Activated CD4-positive, alpha-beta T cell treated with anti-CD3 and anti-CD28 coated beads for 36 hours (primary cell): ENCODE results near the gene SETD3. TPM values are rescaled to one million over a fixed set of nuclear protein-coding genes. Genes with fewer than 3 reads are reported as not detected.

Experiments used
- ATAC-seq: fragments of 200-7000 bp; cut with Tn5 transposase; one replicate; pipeline ENCODE4 v1.10.0; 2021; ENCODE audit warnings: mild to moderate bottlenecking, moderate library complexity
- CTCF ChIA-PET: fragments of 350-600 bp; sonication (Branson Sonifier 250); formaldehyde crosslinking; loops from one replicate; lab custom pipeline; 2021; ENCODE audit warnings: antibody characterized with exemption; lab: Charles Lee
- POLR2A ChIA-PET: fragments of 350-600 bp; sonication (Branson Sonifier 250); formaldehyde crosslinking; loops from one replicate; lab custom pipeline; 2021; ENCODE audit warnings: antibody characterized with exemption, inconsistent platforms; lab: Charles Lee
- DNase-seq: peaks from one replicate; pipeline ENCODE4 v3.0.0-alpha.2; 2020
- H3K27ac Mint-ChIP-seq: one replicate; pipeline ENCODE4 v1.8.0; 2021; ENCODE audit warnings: mixed read lengths
- H3K27me3 Mint-ChIP-seq: one replicate; pipeline ENCODE4 v1.8.0; 2021; ENCODE audit warnings: mixed read lengths
- H3K36me3 Mint-ChIP-seq: one replicate; pipeline ENCODE4 v1.8.0; 2021; ENCODE audit warnings: low read depth, mixed read lengths
- H3K4me1 Mint-ChIP-seq: one replicate; pipeline ENCODE4 v1.8.0; 2021; ENCODE audit warnings: mixed read lengths
- H3K4me3 Mint-ChIP-seq: one replicate; pipeline ENCODE4 v1.8.0; 2021; ENCODE audit warnings: mild to moderate bottlenecking, moderate library complexity, mixed read lengths
- H3K9me3 Mint-ChIP-seq: one replicate; pipeline ENCODE4 v1.8.0; 2021; ENCODE audit warnings: low read depth, mixed read lengths
- intact Hi-C, 2 experiments: fragments of 100-400 bp; cut with DNase I in 1 of 2; cut with micrococcal nuclease in 1 of 2; formaldehyde crosslinking; loops; one replicate each; pipeline versions ENCODE4 v1.14.2 to v1.15.1; 2022 to 2024; cut with DNase I, micrococcal nuclease
- total RNA-seq, 2 experiments: library from RNA; stranded (reverse); gene quantifications; one replicate each; pipeline ENCODE4 v1.2.3, GENCODE V29; 2021

SETD3 gene
- total RNA-seq, result 10 to 100 TPM; 51.5 to 62.3 TPM

DNA sequence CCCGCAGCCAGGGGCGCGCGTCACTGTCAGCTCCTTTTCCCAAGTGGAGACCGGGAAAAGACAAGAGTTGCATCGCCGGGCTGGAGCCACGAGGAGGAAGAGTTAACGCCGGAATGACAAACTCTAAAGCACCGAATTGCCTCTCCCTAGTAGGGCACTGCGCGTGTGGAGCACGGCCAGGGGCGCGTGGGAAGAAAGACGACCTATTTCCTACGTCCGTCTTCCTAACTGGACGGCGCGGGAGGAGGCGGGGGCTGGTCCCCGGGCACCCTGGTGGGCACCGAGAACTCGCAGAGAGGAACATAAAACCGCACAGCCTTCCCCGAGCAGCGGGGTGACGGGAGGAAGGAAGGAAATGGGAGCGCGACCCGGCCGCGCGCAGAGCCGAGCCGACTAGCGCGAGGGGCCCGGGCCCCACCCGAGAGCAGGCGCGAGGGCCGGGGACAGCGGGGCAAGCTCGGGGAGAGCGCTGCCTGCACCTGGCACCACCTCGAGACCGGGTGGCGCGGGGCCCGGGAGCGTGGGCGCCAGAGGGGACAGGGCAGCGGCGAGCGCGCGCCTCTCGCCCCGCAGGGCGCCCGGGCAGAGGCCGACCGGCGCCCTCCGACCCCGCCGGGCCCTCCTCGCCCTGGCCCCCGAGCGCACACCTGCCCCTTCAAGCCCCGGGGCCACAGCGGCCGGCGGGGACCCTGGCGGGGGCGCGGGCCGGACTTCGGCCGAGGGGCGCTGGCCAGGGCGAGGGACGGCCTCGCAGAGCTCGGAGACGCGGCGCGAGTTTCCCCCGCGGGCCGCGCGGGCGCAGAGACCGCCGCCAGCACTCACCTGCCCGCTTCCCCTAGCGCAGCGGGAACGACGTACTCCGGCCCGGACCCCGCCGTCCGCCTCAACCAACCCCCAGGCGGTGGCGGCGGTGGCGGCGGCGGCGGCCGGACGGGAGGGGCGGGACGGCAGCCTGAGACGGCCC lies at the start of gene SETD3:
SETD3 (minus strand) TSS at position 954 of the 964 bp plus-strand sequence. CDS start 15,054 bp downstream, outside the sequence.
- Mint-ChIP-seq H3K4me1 (peaks cover 58% of the 10 kb centered on the region), H3K27me3 (no peaks in the 10 kb centered on the region), H3K36me3 (peaks cover 5% of the 10 kb centered on the region), H3K27ac (peak within 1 kb of the TSS; percentile 96), H3K4me3 (peak within 1 kb of the TSS; percentile 97), H3K9me3 (no peaks in the 10 kb centered on the region)
- CTCF ChIA-PET, result interaction anchor here (0.6 to 0.9 kb wide), 4 partner anchors 11 to 210 kb away, joined by 3 read pairs; no protein-coding TSS in a partner anchor
- DNase-seq (peak; percentile 59), ATAC-seq (no peak)
- intact Hi-C loops, result loop anchor here (2.0 to 10.0 kb wide), 7 partner anchors 283 to 895 kb away; partner anchors contain the start of genes EML1 (in 1 of the 2), EVL (in 1 of the 2) and WDR25 (in 1 of the 2)
- POLR2A ChIA-PET, result interaction anchor here (0.6 to 1.0 kb wide), 12 partner anchors 10 to 276 kb away, joined by 3 to 11 read pairs (median 3); partner anchors contain the start of gene CYP46A1

DNA sequence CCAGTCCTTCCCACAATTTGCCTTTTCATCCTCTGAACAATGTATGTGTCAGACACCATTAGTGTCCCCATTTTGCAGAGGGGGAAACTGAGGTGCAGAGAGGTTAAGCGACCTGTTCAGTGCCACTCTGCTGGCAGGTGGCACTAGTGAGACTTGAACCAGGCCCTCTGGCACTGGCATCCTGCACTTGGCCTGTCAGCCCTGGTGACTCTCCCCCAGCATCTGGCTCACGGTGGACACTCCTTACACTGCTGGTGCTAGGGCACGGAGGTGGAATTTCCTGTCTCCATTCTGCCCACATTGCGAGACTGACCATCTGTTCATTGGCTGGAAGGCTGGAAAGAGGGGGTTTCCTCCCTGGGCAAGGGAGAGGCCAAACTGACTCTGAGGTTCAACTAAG lies 49.2 kb upstream of the SETD3 start:
- CTCF ChIA-PET, result no interaction called here

DNA sequence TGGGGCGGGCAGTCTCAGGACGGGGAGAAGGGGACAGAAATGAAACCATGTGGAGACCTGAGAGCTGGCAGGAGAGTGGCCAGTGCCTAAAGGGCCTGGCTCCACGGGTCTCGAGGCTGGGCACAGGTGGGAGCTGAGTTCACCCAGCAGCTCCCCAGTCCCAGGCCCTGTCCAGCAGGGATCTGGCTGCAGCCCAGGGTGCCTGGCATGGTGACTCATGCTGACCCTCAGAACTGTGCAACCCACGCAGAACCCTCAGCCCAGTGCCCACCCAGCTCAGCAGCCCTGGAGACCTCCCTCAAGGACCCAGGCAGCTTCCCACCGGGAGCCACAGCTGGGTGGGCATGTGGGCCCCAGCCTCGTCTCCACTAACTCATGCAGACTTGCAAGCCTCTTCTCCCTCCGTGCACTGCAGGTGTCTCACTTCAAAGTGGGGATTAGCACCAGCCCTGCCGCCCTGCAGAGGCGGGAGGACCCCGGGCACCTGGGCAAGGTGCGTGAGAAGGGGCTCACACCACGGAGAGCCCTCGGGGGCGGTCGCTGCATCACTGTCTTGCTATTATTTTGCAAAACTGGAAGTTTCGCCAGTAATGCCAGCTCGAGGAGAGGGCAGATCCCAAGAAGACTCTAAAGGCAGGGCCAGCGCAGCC lies 46.9 kb upstream of the SETD3 start:
- POLR2A ChIA-PET, result interaction anchor here (0.7 kb wide), 1 partner anchor 1285 kb away, joined by 3 read pairs; no protein-coding TSS in a partner anchor
- peaks cover 10% of the 10 kb centered on the region for H3K4me1 Mint-ChIP-seq
- no peaks in the 10 kb centered on the region for H3K27me3 Mint-ChIP-seq
- ATAC-seq (no peak), DNase-seq (no peak)
- no peak overlapping the region for H3K27ac Mint-ChIP-seq
- intact Hi-C loops, result no loop called here
- H3K9me3 Mint-ChIP-seq, result no peaks in the 10 kb centered on the region
- H3K36me3 Mint-ChIP-seq, result no peaks in the 10 kb centered on the region
- CTCF ChIA-PET, result no interaction called here
- H3K4me3 Mint-ChIP-seq, result no peak overlapping the region

More for the DNA sequence above, 49.2 kb upstream of the SETD3 start:
- Mint-ChIP-seq H3K27ac (no peak overlapping the region), H3K36me3 (no peaks in the 10 kb centered on the region), H3K4me1 (peaks cover 6% of the 10 kb centered on the region), H3K4me3 (no peak overlapping the region), H3K27me3 (no peaks in the 10 kb centered on the region), H3K9me3 (no peaks in the 10 kb centered on the region)
- intact Hi-C loops, result no loop called here
- DNase-seq (no peak), ATAC-seq (no peak)
- POLR2A ChIA-PET, result no interaction called here

DNA sequence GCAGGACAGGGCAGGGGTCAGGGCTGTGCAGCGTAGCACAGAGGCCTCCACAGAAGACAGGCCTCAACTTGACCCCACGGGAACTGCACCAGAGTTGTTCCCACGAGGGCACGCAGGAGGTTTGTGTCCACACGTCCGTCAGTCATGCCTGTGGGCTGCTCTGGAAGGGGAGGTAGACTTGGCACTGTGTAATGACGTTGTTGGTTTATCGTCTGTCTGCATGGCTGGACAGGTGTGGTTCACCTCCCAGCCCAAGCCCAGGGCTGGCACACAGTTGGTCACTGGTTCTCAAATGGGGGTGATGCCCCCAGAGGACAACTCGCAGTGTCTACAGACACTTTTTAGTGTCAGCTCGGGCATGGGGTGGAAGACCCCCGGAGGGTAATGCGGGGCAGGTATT lies 46.4 kb upstream of the SETD3 start:
- Mint-ChIP-seq H3K27me3 (no peaks in the 10 kb centered on the region), H3K4me1 (peaks cover 10% of the 10 kb centered on the region), H3K27ac (no peak overlapping the region), H3K36me3 (no peaks in the 10 kb centered on the region), H3K9me3 (no peaks in the 10 kb centered on the region), H3K4me3 (no peak overlapping the region)
- POLR2A ChIA-PET, result no interaction called here
- intact Hi-C loops, result no loop called here
- DNase-seq (no peak), ATAC-seq (no peak)
- CTCF ChIA-PET, result no interaction called here

DNA sequence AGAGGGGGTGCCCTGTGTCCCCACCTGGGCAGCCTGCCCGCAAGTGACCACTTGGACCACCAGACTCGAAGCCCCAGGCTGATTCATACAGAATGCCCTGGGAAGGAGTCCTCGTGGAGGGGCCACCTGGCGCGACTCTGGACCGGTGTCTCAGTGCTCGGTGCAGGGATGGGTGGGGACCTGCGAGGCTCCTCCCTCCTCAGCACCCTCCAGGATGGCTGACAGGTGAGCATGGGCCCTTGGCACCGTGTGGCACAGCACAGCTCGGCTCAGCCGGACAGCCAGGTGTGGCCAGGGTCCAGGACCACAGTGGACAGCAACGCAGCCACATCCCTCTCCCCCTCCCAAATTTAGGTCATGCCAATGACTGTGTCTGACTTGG lies 45.0 kb upstream of the SETD3 start:
- no peak overlapping the region for H3K27ac Mint-ChIP-seq
- no peak overlapping the region for H3K4me3 Mint-ChIP-seq
- peaks cover 10% of the 10 kb centered on the region for H3K4me1 Mint-ChIP-seq
- H3K9me3 Mint-ChIP-seq, result no peaks in the 10 kb centered on the region
- no peaks in the 10 kb centered on the region for H3K27me3 Mint-ChIP-seq
- ATAC-seq (peak; percentile 54), DNase-seq (no peak)
- intact Hi-C loops, result no loop called here
- POLR2A ChIA-PET, result no interaction called here
- H3K36me3 Mint-ChIP-seq, result no peaks in the 10 kb centered on the region
- CTCF ChIA-PET, result interaction anchor here (0.6 to 0.7 kb wide), 2 partner anchors 391 to 553 kb away, joined by 3 read pairs; no protein-coding TSS in a partner anchor

DNA sequence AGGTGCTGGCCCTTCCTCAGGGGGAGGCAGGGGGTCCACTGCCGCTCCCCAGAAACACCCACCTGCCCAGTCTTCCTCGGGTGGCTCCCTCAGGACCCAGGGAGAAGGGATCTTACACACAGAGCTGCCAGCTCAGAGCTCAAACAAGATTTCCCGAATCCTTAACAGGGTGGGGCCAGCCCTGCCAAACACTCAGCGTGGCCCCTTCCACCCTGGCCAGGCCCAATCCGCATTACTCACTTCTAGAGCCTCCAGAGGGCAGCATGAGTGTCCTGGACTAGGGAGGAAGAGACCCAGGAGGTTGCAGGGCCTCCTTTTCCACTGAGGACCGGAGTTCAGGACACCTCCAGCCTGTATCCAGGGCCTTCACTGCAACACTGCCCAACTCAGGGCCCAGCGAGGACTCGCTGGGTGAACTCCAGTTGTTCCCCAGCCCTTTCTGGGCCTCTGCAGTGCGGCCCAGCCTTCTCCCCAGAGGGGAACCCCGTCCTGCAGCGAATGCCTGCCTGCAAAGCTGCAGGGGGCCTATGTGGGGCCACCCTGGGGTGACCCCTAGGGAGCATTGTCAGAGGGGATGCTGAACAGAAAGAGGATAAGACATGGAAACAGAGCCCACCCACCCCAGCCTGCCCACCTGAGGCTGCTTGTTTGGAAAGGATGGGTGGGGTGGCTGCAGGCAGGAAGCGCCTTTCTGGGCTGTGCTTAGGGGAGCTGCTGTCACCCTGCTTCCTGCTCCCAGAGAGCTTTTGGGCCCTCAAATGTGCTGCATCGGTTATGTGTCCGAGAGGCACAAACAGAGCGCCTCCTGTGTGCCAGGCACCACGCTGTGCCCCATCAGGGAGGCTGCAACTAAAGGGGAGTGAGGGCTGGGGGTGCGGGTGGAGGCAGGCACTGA lies 44.4 kb upstream of the SETD3 start:
- no peaks in the 10 kb centered on the region for H3K36me3 Mint-ChIP-seq
- DNase-seq (no peak), ATAC-seq (peak; percentile 54)
- H3K27me3 Mint-ChIP-seq, result no peaks in the 10 kb centered on the region
- ChIA-PET POLR2A (no interaction called here), CTCF (interaction anchor here (1.3 kb wide), 1 partner anchor 104 kb away, joined by 6 read pairs; no protein-coding TSS in a partner anchor)
- intact Hi-C loops, result no loop called here
- peaks cover 10% of the 10 kb centered on the region for H3K4me1 Mint-ChIP-seq
- H3K9me3 Mint-ChIP-seq, result no peaks in the 10 kb centered on the region
- H3K4me3 Mint-ChIP-seq, result no peak overlapping the region
- peak overlapping the region; percentile 63 for H3K27ac Mint-ChIP-seq

DNA sequence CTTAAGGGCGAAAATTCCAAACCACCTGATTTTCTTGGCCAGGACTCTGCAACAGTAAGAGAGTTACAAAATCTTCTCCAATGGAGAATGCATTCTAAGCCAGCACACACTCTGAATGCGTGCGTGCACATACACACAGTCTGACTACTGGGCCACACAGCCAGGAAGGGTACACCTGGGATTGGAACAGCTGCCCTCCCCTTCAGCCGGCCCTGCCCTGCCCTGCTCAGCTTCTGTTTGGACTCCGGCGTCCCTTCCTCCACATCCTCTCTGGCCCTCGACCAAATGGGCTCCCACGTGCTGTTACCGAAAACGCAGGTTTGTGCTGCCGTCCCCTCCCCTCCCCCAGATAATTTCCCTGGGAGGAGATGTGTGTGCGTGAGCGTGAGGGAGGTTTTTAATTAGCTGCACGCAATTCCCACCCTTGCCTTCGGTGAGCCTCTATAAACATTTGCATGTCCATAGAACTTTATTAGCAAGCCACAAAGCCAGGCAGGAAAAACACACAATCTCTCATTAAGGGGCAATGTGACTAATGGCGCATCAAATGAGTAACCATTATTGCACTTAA lies 43.5 kb upstream of the SETD3 start:
- CTCF ChIA-PET, result interaction anchor here (1.3 kb wide), 1 partner anchor 104 kb away, joined by 6 read pairs; no protein-coding TSS in a partner anchor
- POLR2A ChIA-PET, result no interaction called here
- DNase-seq, result no peak
- H3K9me3 Mint-ChIP-seq, result no peaks in the 10 kb centered on the region
- peaks cover 10% of the 10 kb centered on the region for H3K4me1 Mint-ChIP-seq
- ATAC-seq, result no peak
- H3K4me3 Mint-ChIP-seq, result no peak overlapping the region
- H3K27me3 Mint-ChIP-seq, result no peaks in the 10 kb centered on the region
- intact Hi-C loops, result no loop called here
- no peaks in the 10 kb centered on the region for H3K36me3 Mint-ChIP-seq
- no peak overlapping the region for H3K27ac Mint-ChIP-seq

DNA sequence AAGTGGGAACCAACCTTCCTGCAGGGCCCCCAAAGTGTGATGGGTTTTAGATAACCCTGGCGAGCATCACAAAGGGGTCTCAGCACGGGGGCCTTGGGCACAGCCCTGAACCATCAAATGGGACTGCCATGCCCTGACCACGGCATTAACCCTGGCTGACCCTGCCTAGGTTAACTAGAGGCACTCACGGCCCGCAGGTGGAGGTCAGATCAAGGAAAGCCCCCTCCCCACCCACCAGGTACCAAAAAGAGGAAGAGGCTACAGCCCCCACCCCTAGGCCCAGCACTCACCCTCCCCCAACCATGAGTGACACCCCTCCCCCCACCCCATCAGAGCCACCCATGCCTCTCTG lies 43.0 kb upstream of the SETD3 start:
- Mint-ChIP-seq H3K4me3 (no peak overlapping the region), H3K36me3 (no peaks in the 10 kb centered on the region), H3K27ac (no peak overlapping the region), H3K4me1 (peaks cover 10% of the 10 kb centered on the region), H3K27me3 (no peaks in the 10 kb centered on the region), H3K9me3 (no peaks in the 10 kb centered on the region)
- intact Hi-C loops, result no loop called here
- no peak for DNase-seq
- POLR2A ChIA-PET, result no interaction called here
- CTCF ChIA-PET, result no interaction called here
- ATAC-seq, result no peak

DNA sequence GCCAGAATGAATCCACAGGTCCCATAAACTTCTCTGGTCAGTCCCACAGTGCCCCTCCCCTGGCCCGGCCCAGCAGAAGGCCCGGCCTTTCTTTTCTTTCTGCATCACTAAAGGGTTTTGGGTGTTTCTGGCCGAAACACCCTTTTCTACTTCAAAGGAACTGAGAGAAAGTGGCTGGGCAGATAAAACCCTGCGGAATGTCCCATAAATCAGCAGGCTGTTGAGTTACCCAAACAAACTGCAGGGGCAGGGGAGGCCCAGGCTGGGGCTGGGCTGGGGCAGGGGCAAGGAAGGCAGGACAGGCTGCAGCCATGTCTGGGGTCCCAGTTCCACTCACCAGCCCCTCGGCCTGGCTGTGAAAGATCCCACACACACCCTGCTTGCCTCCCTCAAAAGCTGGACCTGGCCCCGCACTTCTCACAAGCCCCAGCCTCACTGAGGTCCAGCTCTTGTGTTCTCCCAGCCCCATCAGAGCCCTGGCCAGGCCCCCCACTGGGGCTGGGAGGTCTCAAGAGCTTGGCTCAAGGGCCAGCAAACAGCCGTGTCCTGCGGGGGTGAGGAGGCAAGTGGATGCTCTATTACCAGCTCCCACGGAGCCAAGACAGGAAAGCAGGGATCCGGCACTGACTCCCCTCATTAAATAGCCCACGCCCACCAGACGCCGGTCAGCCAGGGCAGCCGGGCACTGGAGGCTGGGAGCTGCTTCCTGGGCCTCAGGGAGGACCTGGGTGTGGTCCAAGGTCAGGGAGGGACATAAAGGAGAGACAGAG lies 42.5 kb upstream of the SETD3 start:
- ChIA-PET POLR2A (no interaction called here), CTCF (no interaction called here)
- no peak for ATAC-seq
- Mint-ChIP-seq H3K4me1 (peaks cover 10% of the 10 kb centered on the region), H3K27me3 (no peaks in the 10 kb centered on the region), H3K27ac (no peak overlapping the region), H3K4me3 (no peak overlapping the region), H3K9me3 (no peaks in the 10 kb centered on the region), H3K36me3 (no peaks in the 10 kb centered on the region)
- no peak for DNase-seq
- intact Hi-C loops, result no loop called here

DNA sequence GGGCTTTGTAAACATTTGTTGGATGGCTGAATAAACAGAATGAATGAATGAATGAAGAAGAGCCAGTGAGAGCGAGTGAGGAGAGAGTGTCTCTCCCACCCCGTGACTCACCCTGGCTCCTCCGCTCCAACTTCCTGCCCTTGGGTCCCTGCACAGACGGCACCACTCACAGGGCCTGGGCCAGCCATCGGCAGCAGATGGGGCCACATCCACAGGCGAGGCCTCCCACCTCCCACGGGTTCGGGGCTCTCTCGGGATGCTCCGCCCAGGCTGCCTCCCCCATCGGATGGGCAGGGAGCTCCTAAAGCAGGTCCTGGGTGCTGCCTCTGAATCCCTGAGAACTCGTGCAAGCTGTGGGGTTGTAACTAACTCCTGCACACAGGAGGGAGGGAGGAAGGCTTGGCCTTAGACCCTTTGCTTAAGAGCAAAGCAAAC lies 41.8 kb upstream of the SETD3 start:
- ChIA-PET POLR2A (no interaction called here), CTCF (no interaction called here)
- Mint-ChIP-seq H3K4me1 (peaks cover 10% of the 10 kb centered on the region), H3K27ac (no peak overlapping the region), H3K27me3 (no peaks in the 10 kb centered on the region), H3K9me3 (no peaks in the 10 kb centered on the region), H3K4me3 (no peak overlapping the region), H3K36me3 (no peaks in the 10 kb centered on the region)
- intact Hi-C loops, result no loop called here
- no peak for ATAC-seq
- no peak for DNase-seq
